Upper lobe of right lung (tissue), 1 donor: ENCODE results near the gene MET. TPM values are rescaled to one million over a fixed set of nuclear protein-coding genes. Genes with fewer than 3 reads are reported as not detected.

Experiments used
- ATAC-seq: fragments of 200-7000 bp; cut with Tn5 transposase; one replicate; pipeline ENCODE4 v1.9.1; 2020; ENCODE audit warnings: mild to moderate bottlenecking, moderate library complexity
- DNase-seq: peaks from one replicate; pipeline ENCODE4 v3.0.0-alpha.2; 2020
- H3K27ac ChIP-seq: fragments of 200-600 bp; one replicate; pipeline ENCODE4 v1.8.0; 2022
- H3K27me3 ChIP-seq: fragments of 200-600 bp; one replicate; pipeline ENCODE4 v1.8.0; 2022; ENCODE audit warnings: mild to moderate bottlenecking
- H3K36me3 ChIP-seq: fragments of 200-600 bp; one replicate; pipeline ENCODE4 v1.8.0; 2022
- H3K4me1 ChIP-seq: fragments of 200-600 bp; one replicate; pipeline ENCODE4 v1.8.0; 2022
- H3K4me3 ChIP-seq: fragments of 200-600 bp; one replicate; pipeline ENCODE4 v1.8.0; 2022; ENCODE audit warnings: mild to moderate bottlenecking
- H3K9me3 ChIP-seq: fragments of 200-600 bp; one replicate; pipeline ENCODE4 v1.8.0; 2022
- CTCF ChIP-seq: fragments of 200-600 bp; IDR thresholded peaks from one replicate; pipeline ENCODE4 v1.8.0; 2022; ENCODE audit warnings: antibody characterized with exemption
- intact Hi-C: fragments of 100-400 bp; cut with DNase I; formaldehyde crosslinking; loops from one replicate; pipeline ENCODE4 v1.11.0; 2022
- total RNA-seq: library from RNA; stranded (reverse); fragmentation: NEBNext Ultra II Directional; extraction: Animal tissue kit (Norgen Biotek cat#: 25700); gene quantifications from one replicate; pipeline ENCODE4 v1.2.1, GENCODE V29; 2021
- donor health status: DM: no; HTN: yes; CAD: no; lungs with severe emphysema.

Gene MET
- total RNA-seq, 1 donor from 2014 or later, result 69.6 TPM

GRCh38 chr7:116836048-116836447 is 164.1 kb downstream of the MET start:
- intact Hi-C loops, result no loop called here
- TF ChIP-seq CTCF, result no peak
- ATAC-seq, result no peak

GRCh38 chr7:116836911-116837310 is 164.9 kb downstream of the MET start:
- Histone ChIP-seq H3K27me3 (no peaks in the 10 kb centered on the region), H3K36me3 (no peaks in the 10 kb centered on the region), H3K27ac (no peak overlapping the region), H3K4me3 (no peak overlapping the region), H3K4me1 (no peaks in the 10 kb centered on the region), H3K9me3 (no peaks in the 10 kb centered on the region)
- no peak for DNase-seq
- no peak for TF ChIP-seq CTCF
- no peak for ATAC-seq
- intact Hi-C loops, result no loop called here

More at GRCh38 chr7:116836048-116836447, 164.1 kb downstream of the MET start:
- DNase-seq, result no peak
- Histone ChIP-seq H3K27me3 (no peaks in the 10 kb centered on the region), H3K4me3 (no peak overlapping the region), H3K27ac (no peak overlapping the region), H3K9me3 (no peaks in the 10 kb centered on the region), H3K36me3 (no peaks in the 10 kb centered on the region), H3K4me1 (no peaks in the 10 kb centered on the region)

GRCh38 chr7:116837586-116837985 is 165.6 kb downstream of the MET start:
- no peak for TF ChIP-seq CTCF
- intact Hi-C loops, result no loop called here
- DNase-seq (no peak), ATAC-seq (no peak)
- no peaks in the 10 kb centered on the region for H3K4me1 ChIP-seq
- no peaks in the 10 kb centered on the region for H3K27me3 ChIP-seq
- no peak overlapping the region for H3K4me3 ChIP-seq
- no peaks in the 10 kb centered on the region for H3K36me3 ChIP-seq
- H3K9me3 ChIP-seq, result no peaks in the 10 kb centered on the region
- H3K27ac ChIP-seq, result no peak overlapping the region

- Histone ChIP-seq H3K9me3 (no peaks in the 10 kb centered on the region), H3K4me1 (no peaks in the 10 kb centered on the region), H3K27me3 (no peaks in the 10 kb centered on the region), H3K27ac (no peak overlapping the region), H3K36me3 (no peaks in the 10 kb centered on the region), H3K4me3 (no peak overlapping the region)
- TF ChIP-seq CTCF, result no peak
- intact Hi-C loops, result no loop called here
- DNase-seq, result no peak
- no peak for ATAC-seq
Observed at GRCh38 chr7:116840256-116840655, 168.3 kb downstream of the MET start.

- Histone ChIP-seq H3K9me3 (no peaks in the 10 kb centered on the region), H3K36me3 (no peaks in the 10 kb centered on the region), H3K4me3 (no peak overlapping the region), H3K27ac (no peak overlapping the region), H3K4me1 (no peaks in the 10 kb centered on the region), H3K27me3 (no peaks in the 10 kb centered on the region)
- intact Hi-C loops, result no loop called here
- ATAC-seq, result no peak
- TF ChIP-seq CTCF, result no peak
- DNase-seq, result no peak
Observed at GRCh38 chr7:116842371-116842770, 170.4 kb downstream of the MET start.

GRCh38 chr7:116843378-116843777 is 171.4 kb downstream of the MET start:
- no peak for TF ChIP-seq CTCF
- Histone ChIP-seq H3K27ac (no peak overlapping the region), H3K4me1 (no peaks in the 10 kb centered on the region), H3K36me3 (no peaks in the 10 kb centered on the region), H3K27me3 (no peaks in the 10 kb centered on the region), H3K9me3 (no peaks in the 10 kb centered on the region), H3K4me3 (no peak overlapping the region)
- DNase-seq, result no peak
- peak; percentile 94 for ATAC-seq
- intact Hi-C loops, result no loop called here
